ENCODE measurements around the gene HTR7. TPM values are rescaled to one million over a fixed set of nuclear protein-coding genes. Genes with fewer than 3 reads are reported as not detected.

The HTR7 gene
- total RNA-seq, 1 experiment from 2014 or later: 0.33 TPM

GRCh38 chr10:90890347-90890746 is 32.5 kb upstream of the HTR7 start:
- intact Hi-C loops (cut with micrococcal nuclease; ENCODE audit: unreplicated experiment): no loop called here
- Histone ChIP-seq H3K4me1 (ENCODE audit: control insufficient read depth, insufficient read depth, low read length) (no peaks in the 10 kb centered on the region), H3K4me3 (ENCODE audit: low read depth in 2 of 2, low read length in 2 of 2) (no peak overlapping the region), H3K9me3 (ENCODE audit: control insufficient read depth, insufficient read depth, low read depth, low read length) (no peaks in the 10 kb centered on the region), H3K36me3 (ENCODE audit: control insufficient read depth, insufficient read depth, low read length) (peaks cover 48% of the 10 kb centered on the region), H3K27me3 (ENCODE audit: control insufficient read depth, insufficient read depth, low read length) (no peaks in the 10 kb centered on the region), H3K27ac (ENCODE audit: low read length) (no peak overlapping the region)
- BruUV-seq (replicated peaks): no TSS peak
- ATAC-seq (no peak), DNase-seq (ENCODE audit: low read depth, low spot score) (no peak)
- ChIA-PET POLR2A (no interaction called here), CTCF (no interaction called here)
- TF ChIP-seq TCF7L2 (IDR thresholded peaks at IDR 0.05; ENCODE audit: low read depth, low read length): no peak
- no peak for TF ChIP-seq SIN3A (IDR thresholded peaks at IDR 0.05; ENCODE audit: borderline replicate concordance, insufficient read depth, low read depth, low read length)
- no peak for TF ChIP-seq REST (IDR thresholded peaks at IDR 0.05; ENCODE audit: insufficient read depth in 1 of 2, low read depth in 2 of 2, low read length in 1 of 2)
- no peak for TF ChIP-seq CTCF (IDR thresholded peaks at IDR 0.05)
- TF ChIP-seq POLR2AphosphoS5 (IDR thresholded peaks at IDR 0.05; ENCODE audit: low read depth, low read length): no peak
- in situ Hi-C loops (cut with HindIII; ENCODE audit: low pct_unique_long_range_greater_than_20kb, low sequenced_read_pairs): no loop called here

- BruUV-seq (replicated peaks): no TSS peak
- ChIA-PET CTCF (interaction anchor here (0.5 kb wide), 1 partner anchor 23 kb away, joined by 3 read pairs; no protein-coding TSS in a partner anchor), POLR2A (no interaction called here)
- H3K27me3 ChIP-seq (ENCODE audit: control insufficient read depth, insufficient read depth, low read length): no peaks in the 10 kb centered on the region
- no peak for TF ChIP-seq CTCF (IDR thresholded peaks at IDR 0.05)
- no peak for TF ChIP-seq REST (IDR thresholded peaks at IDR 0.05; ENCODE audit: insufficient read depth in 1 of 2, low read depth in 2 of 2, low read length in 1 of 2)
- TF ChIP-seq TCF7L2 (IDR thresholded peaks at IDR 0.05; ENCODE audit: low read depth, low read length): no peak
- TF ChIP-seq SIN3A (IDR thresholded peaks at IDR 0.05; ENCODE audit: borderline replicate concordance, insufficient read depth, low read depth, low read length): no peak
- no peak for TF ChIP-seq POLR2AphosphoS5 (IDR thresholded peaks at IDR 0.05; ENCODE audit: low read depth, low read length)
- no peaks in the 10 kb centered on the region for H3K9me3 ChIP-seq (ENCODE audit: control insufficient read depth, insufficient read depth, low read depth, low read length)
- no peaks in the 10 kb centered on the region for H3K4me1 ChIP-seq (ENCODE audit: control insufficient read depth, insufficient read depth, low read length)
- no peak for ATAC-seq
- no peak overlapping the region for H3K4me3 ChIP-seq (ENCODE audit: low read depth in 2 of 2, low read length in 2 of 2)
- in situ Hi-C loops (cut with HindIII; ENCODE audit: low pct_unique_long_range_greater_than_20kb, low sequenced_read_pairs) (no loop called here), intact Hi-C loops (cut with micrococcal nuclease; ENCODE audit: unreplicated experiment) (no loop called here)
- H3K27ac ChIP-seq (ENCODE audit: low read length): no peak overlapping the region
- H3K36me3 ChIP-seq (ENCODE audit: control insufficient read depth, insufficient read depth, low read length): peaks cover 46% of the 10 kb centered on the region
- DNase-seq (ENCODE audit: low read depth, low spot score): no peak
These were observed 31.8 kb upstream of the HTR7 start for GRCh38 chr10:90889636-90890035.
